ENCODE measurements around the gene RBM33. TPM values are rescaled to one million over a fixed set of nuclear protein-coding genes. Genes with fewer than 3 reads are reported as not detected.

RBM33 gene
- total and polyA plus RNA-seq, 2 donors from 2014 or later: 9.8 to 78.7 TPM

DNA sequence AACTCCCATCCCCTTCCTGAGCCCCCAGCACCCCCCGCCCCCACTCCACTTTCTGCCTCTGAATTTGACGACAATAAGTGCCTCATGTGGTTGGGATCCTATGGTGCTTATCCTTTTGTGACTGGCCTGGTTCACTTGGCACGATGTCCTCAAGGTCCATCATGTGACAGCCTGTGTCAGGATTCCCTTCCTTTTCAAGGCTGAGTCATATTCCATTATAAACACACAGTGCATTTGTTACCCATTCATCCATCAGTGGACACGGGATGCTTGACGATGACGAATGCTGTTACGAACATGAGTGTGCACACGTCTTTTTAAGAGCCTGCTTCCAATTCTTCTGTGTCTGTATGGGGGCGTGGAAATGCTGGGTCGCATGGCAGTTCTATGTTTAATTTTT is 141.1 kb downstream of the RBM33 start:
- no peak for FAIRE-seq
- H3K36me3 ChIP-seq (ENCODE audit: control insufficient read depth in 2 of 3, insufficient read depth in 3 of 3, low read length in 3 of 3): peaks cover 0 to 9% (median 0%) of the 10 kb centered on the region in 3 donors
- intact Hi-C loops (cut with DNase I): no loop called here

GRCh38 chr7:155786491-155786890 is 142.0 kb downstream of the RBM33 start:
- DNase-seq (peak in 1 of 5 donors; percentile 17), FAIRE-seq (no peak)
- peaks cover 0 to 4% (median 0%) of the 10 kb centered on the region in 3 donors for H3K36me3 ChIP-seq (ENCODE audit: control insufficient read depth in 2 of 3, insufficient read depth in 3 of 3, low read length in 3 of 3)
- no peaks in the 10 kb centered on the region for H3K4me1 ChIP-seq (ENCODE audit: control insufficient read depth in 2 of 3, insufficient read depth in 2 of 3, low read depth in 1 of 3, low read length in 3 of 3)
- no peak overlapping the region for H3K4me3 ChIP-seq (ENCODE audit: low read length in 3 of 3)
- no peaks in the 10 kb centered on the region for H3K9me3 ChIP-seq (ENCODE audit: control insufficient read depth in 2 of 3, insufficient read depth in 1 of 3, low read length in 3 of 3)
- H3K9ac ChIP-seq (ENCODE audit: low read length in 3 of 3): no peak overlapping the region
- H3K27ac ChIP-seq (ENCODE audit: low read depth in 2 of 2, low read length in 2 of 2): no peak overlapping the region
- no peaks in the 10 kb centered on the region for H3K27me3 ChIP-seq (ENCODE audit: control insufficient read depth, insufficient read depth, low read length)
- TF ChIP-seq CTCF (IDR thresholded peaks at IDR 0.05; ENCODE audit: borderline replicate concordance, extremely low read depth, insufficient read depth): no peak
- intact Hi-C loops (cut with DNase I): no loop called here

More for the DNA sequence above, 141.1 kb downstream of the RBM33 start:
- H3K9me3 ChIP-seq (ENCODE audit: control insufficient read depth in 2 of 3, insufficient read depth in 1 of 3, low read length in 3 of 3): no peaks in the 10 kb centered on the region
- H3K27me3 ChIP-seq (ENCODE audit: control insufficient read depth, insufficient read depth, low read length): no peaks in the 10 kb centered on the region
- no peak overlapping the region for H3K4me3 ChIP-seq (ENCODE audit: low read length in 3 of 3)
- no peak overlapping the region for H3K9ac ChIP-seq (ENCODE audit: low read length in 3 of 3)
- no peak for TF ChIP-seq CTCF (IDR thresholded peaks at IDR 0.05; ENCODE audit: borderline replicate concordance, extremely low read depth, insufficient read depth)
- no peaks in the 10 kb centered on the region for H3K4me1 ChIP-seq (ENCODE audit: control insufficient read depth in 2 of 3, insufficient read depth in 2 of 3, low read depth in 1 of 3, low read length in 3 of 3)
- no peak for DNase-seq
- no peak overlapping the region for H3K27ac ChIP-seq (ENCODE audit: low read depth in 2 of 2, low read length in 2 of 2)

GRCh38 chr7:155787171-155787851 is 142.8 kb downstream of the RBM33 start:
- FAIRE-seq (no peak), DNase-seq (peak in 3 of 5 donors; percentile 42 to 50 (median 42))
- Histone ChIP-seq H3K4me3 (ENCODE audit: low read length in 3 of 3) (no peak overlapping the region), H3K27ac (ENCODE audit: low read depth in 2 of 2, low read length in 2 of 2) (no peak overlapping the region), H3K27me3 (ENCODE audit: control insufficient read depth, insufficient read depth, low read length) (no peaks in the 10 kb centered on the region), H3K36me3 (ENCODE audit: control insufficient read depth in 2 of 3, insufficient read depth in 3 of 3, low read length in 3 of 3) (peaks cover 0 to 2% (median 0%) of the 10 kb centered on the region in 3 donors), H3K9me3 (ENCODE audit: control insufficient read depth in 2 of 3, insufficient read depth in 1 of 3, low read length in 3 of 3) (no peaks in the 10 kb centered on the region), H3K4me1 (ENCODE audit: control insufficient read depth in 2 of 3, insufficient read depth in 2 of 3, low read depth in 1 of 3, low read length in 3 of 3) (no peaks in the 10 kb centered on the region), H3K9ac (ENCODE audit: low read length in 3 of 3) (no peak overlapping the region)
- intact Hi-C loops (cut with DNase I): no loop called here
- TF ChIP-seq CTCF (IDR thresholded peaks at IDR 0.05; ENCODE audit: borderline replicate concordance, extremely low read depth, insufficient read depth): no peak
